ENCODE results near the gene CSNK2A2. TPM values are rescaled to one million over a fixed set of nuclear protein-coding genes. Genes with fewer than 3 reads are reported as not detected.

The CSNK2A2 gene
- total and polyA plus RNA-seq, 4 donors = 18.6 to 74.7 (median 41.0) TPM

GRCh38 chr16:58110571-58111301, 87.2 kb downstream of the CSNK2A2 start:
- H3K4me3 ChIP-seq = no peak overlapping the region
- H3K36me3 ChIP-seq (ENCODE audit: control insufficient read depth in 4 of 4, insufficient read depth in 4 of 4, low read length in 4 of 4) = peaks cover 6 to 32% (median 22%) of the 10 kb centered on the region in 4 donors
- 45 to 49% methylated on average over 12 of the region's 12 CpGs for WGBS, 2 donors
- H3K9ac ChIP-seq (ENCODE audit: insufficient read depth in 1 of 2, low read length in 2 of 2) = no peak overlapping the region
- H3K9me3 ChIP-seq (ENCODE audit: control insufficient read depth in 4 of 4, insufficient read depth in 3 of 4, low read length in 3 of 4) = no peaks in the 10 kb centered on the region
- H3K27ac ChIP-seq (ENCODE audit: low read depth in 1 of 2, low read length in 1 of 2) = no peak overlapping the region
- peaks cover 0 to 9% (median 0%) of the 10 kb centered on the region in 5 donors for H3K4me1 ChIP-seq (ENCODE audit: control insufficient read depth in 5 of 5, insufficient read depth in 5 of 5, low read length in 5 of 5)
- no peak for ATAC-seq (ENCODE audit: insufficient read depth, low FRiP score)
- TF ChIP-seq, protein P1, sequence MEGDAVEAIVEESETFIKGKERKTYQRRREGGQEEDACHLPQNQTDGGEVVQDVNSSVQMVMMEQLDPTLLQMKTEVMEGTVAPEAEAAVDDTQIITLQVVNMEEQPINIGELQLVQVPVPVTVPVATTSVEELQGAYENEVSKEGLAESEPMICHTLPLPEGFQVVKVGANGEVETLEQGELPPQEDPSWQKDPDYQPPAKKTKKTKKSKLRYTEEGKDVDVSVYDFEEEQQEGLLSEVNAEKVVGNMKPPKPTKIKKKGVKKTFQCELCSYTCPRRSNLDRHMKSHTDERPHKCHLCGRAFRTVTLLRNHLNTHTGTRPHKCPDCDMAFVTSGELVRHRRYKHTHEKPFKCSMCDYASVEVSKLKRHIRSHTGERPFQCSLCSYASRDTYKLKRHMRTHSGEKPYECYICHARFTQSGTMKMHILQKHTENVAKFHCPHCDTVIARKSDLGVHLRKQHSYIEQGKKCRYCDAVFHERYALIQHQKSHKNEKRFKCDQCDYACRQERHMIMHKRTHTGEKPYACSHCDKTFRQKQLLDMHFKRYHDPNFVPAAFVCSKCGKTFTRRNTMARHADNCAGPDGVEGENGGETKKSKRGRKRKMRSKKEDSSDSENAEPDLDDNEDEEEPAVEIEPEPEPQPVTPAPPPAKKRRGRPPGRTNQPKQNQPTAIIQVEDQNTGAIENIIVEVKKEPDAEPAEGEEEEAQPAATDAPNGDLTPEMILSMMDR (IDR thresholded peaks at IDR 0.05; ENCODE audit: control extremely low read depth, extremely low read depth) = no peak
- DNase-seq = no peak
- H3K27me3 ChIP-seq (ENCODE audit: control insufficient read depth in 3 of 3, insufficient read depth in 3 of 3, low read length in 2 of 3) = no peaks in the 10 kb centered on the region

GRCh38 chr16:58109881-58110280, 88.0 kb downstream of the CSNK2A2 start:
- Histone ChIP-seq H3K27ac (ENCODE audit: low read depth in 1 of 2, low read length in 1 of 2) (no peak overlapping the region), H3K27me3 (ENCODE audit: control insufficient read depth in 3 of 3, insufficient read depth in 3 of 3, low read length in 2 of 3) (no peaks in the 10 kb centered on the region), H3K9me3 (ENCODE audit: control insufficient read depth in 4 of 4, insufficient read depth in 3 of 4, low read length in 3 of 4) (no peaks in the 10 kb centered on the region), H3K9ac (ENCODE audit: insufficient read depth in 1 of 2, low read length in 2 of 2) (no peak overlapping the region), H3K4me1 (ENCODE audit: control insufficient read depth in 5 of 5, insufficient read depth in 5 of 5, low read length in 5 of 5) (peaks cover 0 to 4% (median 0%) of the 10 kb centered on the region in 5 donors), H3K36me3 (ENCODE audit: control insufficient read depth in 4 of 4, insufficient read depth in 4 of 4, low read length in 4 of 4) (peaks cover 6 to 23% (median 16%) of the 10 kb centered on the region in 4 donors), H3K4me3 (no peak overlapping the region)
- WGBS, 2 donors = 80 to 87% methylated on average over 2 of the region's 2 CpGs
- ATAC-seq (ENCODE audit: insufficient read depth, low FRiP score) (no peak), DNase-seq (no peak)
- TF ChIP-seq, protein P1 (IDR thresholded peaks at IDR 0.05; ENCODE audit: control extremely low read depth, extremely low read depth) = no peak

DNA sequence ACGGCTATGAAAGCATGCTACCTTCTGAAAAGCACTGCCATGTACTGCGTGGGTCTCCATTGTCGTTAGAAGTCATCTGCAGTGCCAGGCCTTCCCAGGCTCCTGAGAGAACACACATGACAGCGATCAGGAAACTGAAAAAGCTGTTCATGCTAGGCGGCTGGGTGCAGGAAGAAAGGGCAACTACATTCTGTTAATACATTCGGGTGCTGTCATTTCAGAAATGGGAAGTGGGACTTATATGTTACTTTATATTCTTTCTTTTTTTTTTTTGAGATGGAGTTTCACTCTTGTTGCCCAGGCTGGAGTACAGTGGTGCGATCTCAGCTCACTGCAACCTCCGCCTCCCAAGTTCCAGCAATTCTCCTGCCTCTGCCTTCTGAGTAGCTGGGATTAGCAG, 88.6 kb downstream of the CSNK2A2 start:
- Histone ChIP-seq H3K9me3 (ENCODE audit: control insufficient read depth in 4 of 4, insufficient read depth in 3 of 4, low read length in 3 of 4) (no peaks in the 10 kb centered on the region), H3K4me1 (ENCODE audit: control insufficient read depth in 5 of 5, insufficient read depth in 5 of 5, low read length in 5 of 5) (peaks cover 0 to 4% (median 0%) of the 10 kb centered on the region in 5 donors), H3K27ac (ENCODE audit: low read depth in 1 of 2, low read length in 1 of 2) (no peak overlapping the region), H3K4me3 (no peak overlapping the region), H3K36me3 (ENCODE audit: control insufficient read depth in 4 of 4, insufficient read depth in 4 of 4, low read length in 4 of 4) (peaks cover 5 to 20% (median 11%) of the 10 kb centered on the region in 4 donors), H3K27me3 (ENCODE audit: control insufficient read depth in 3 of 3, insufficient read depth in 3 of 3, low read length in 2 of 3) (no peaks in the 10 kb centered on the region), H3K9ac (ENCODE audit: insufficient read depth in 1 of 2, low read length in 2 of 2) (no peak overlapping the region)
- WGBS, 2 donors = 41 to 71% methylated on average over 8 of the region's 8 CpGs
- ATAC-seq (ENCODE audit: insufficient read depth, low FRiP score) = no peak
- TF ChIP-seq, protein P1 (IDR thresholded peaks at IDR 0.05; ENCODE audit: control extremely low read depth, extremely low read depth) = no peak
- DNase-seq = no peak

Small RNA genes lying within 50 kb of the gene (small RNA-seq; reads per million reads assigned to genes)
- gene RN7SL645P (ENCODE audit: low replicate concordance) = not detected

Other genes with a start within 250 kb of the CSNK2A2 start
- under 1 TPM; 0.14 to 0.43 TPM for gene CNGB1, start 227.0 kb downstream of the CSNK2A2 start, total RNA-seq
- gene CNGB1, start 227.0 kb downstream of the CSNK2A2 start, polyA plus RNA-seq = under 1 TPM; 0.18 to 0.21 TPM
- gene ZNF319, start 197.4 kb downstream of the CSNK2A2 start, total RNA-seq = 10 to 100 TPM in 1 of 2 donors, 1 to 10 TPM in 1; 6.0 to 15.3 TPM
- gene ZNF319, start 197.4 kb downstream of the CSNK2A2 start, polyA plus RNA-seq = 10 to 100 TPM in 1 of 2 donors, 1 to 10 TPM in 1; 6.2 to 13.0 TPM
- 10 to 100 TPM; 14.7 to 54.8 TPM for gene USB1, start 196.7 kb downstream of the CSNK2A2 start, total RNA-seq
- gene USB1, start 196.7 kb downstream of the CSNK2A2 start, polyA plus RNA-seq = 10 to 100 TPM; 22.7 to 72.7 TPM
- 10 to 100 TPM; 35.3 to 44.5 TPM for gene MMP15, start 172.4 kb downstream of the CSNK2A2 start, total RNA-seq
- 10 to 100 TPM; 19.5 to 23.6 TPM for gene MMP15, start 172.4 kb downstream of the CSNK2A2 start, polyA plus RNA-seq
- 10 to 100 TPM; 31.9 to 86.3 TPM for gene CFAP20, start 68.7 kb downstream of the CSNK2A2 start, total RNA-seq
- 10 to 100 TPM; 20.6 to 37.5 TPM for gene CFAP20, start 68.7 kb downstream of the CSNK2A2 start, polyA plus RNA-seq
- not detected for gene PRSS54, start 96.9 kb upstream of the CSNK2A2 start, total RNA-seq
- under 1 TPM in 1 of 2 donors, not detected in 1; 0.14 TPM for gene PRSS54, start 96.9 kb upstream of the CSNK2A2 start, polyA plus RNA-seq
- gene GINS3, start 194.4 kb upstream of the CSNK2A2 start, total RNA-seq = 1 to 10 TPM; 3.8 to 5.1 TPM
- gene GINS3, start 194.4 kb upstream of the CSNK2A2 start, polyA plus RNA-seq = 1 to 10 TPM; 2.7 to 3.1 TPM

Measured in lung (tissue), 13 donors.